Measurements from ENCODE around the gene SCAMP2. TPM values are rescaled to one million over a fixed set of nuclear protein-coding genes. Genes with fewer than 3 reads are reported as not detected.

SCAMP2 gene
- total RNA-seq, 4 donors from 2014 or later, result 55.5 to 99.4 (median 63.7) TPM

- ATAC-seq (ENCODE audit: low FRiP score) (no peak), DNase-seq (ENCODE audit: low spot score) (no peak)
- TF ChIP-seq CTCF (IDR thresholded peaks at IDR 0.05), result no peak
Measured at GRCh38 chr15:74863239-74864056, 9.7 kb downstream of the SCAMP2 start.

GRCh38 chr15:74858369-74858740 lies 14.8 kb downstream of the SCAMP2 start:
- ATAC-seq (ENCODE audit: low FRiP score) (no peak), DNase-seq (ENCODE audit: low spot score) (no peak)
- no peak for TF ChIP-seq CTCF (IDR thresholded peaks at IDR 0.05)

GRCh38 chr15:74857671-74858368 lies 15.3 kb downstream of the SCAMP2 start:
- TF ChIP-seq CTCF (IDR thresholded peaks at IDR 0.05), result no peak
- ATAC-seq (ENCODE audit: low FRiP score), result no peak
- no peak for DNase-seq (ENCODE audit: low spot score)

GRCh38 chr15:74857082-74857655 lies 16.0 kb downstream of the SCAMP2 start:
- DNase-seq (ENCODE audit: low spot score), result no peak
- TF ChIP-seq CTCF (IDR thresholded peaks at IDR 0.05), result no peak
- no peak for ATAC-seq (ENCODE audit: low FRiP score)

- no peak for DNase-seq (ENCODE audit: low spot score)
- no peak for ATAC-seq (ENCODE audit: low FRiP score)
- no peak for TF ChIP-seq CTCF (IDR thresholded peaks at IDR 0.05)
Measured at GRCh38 chr15:74856537-74856936, 16.6 kb downstream of the SCAMP2 start.

GRCh38 chr15:74855857-74856256 lies 17.3 kb downstream of the SCAMP2 start:
- ATAC-seq (ENCODE audit: low FRiP score), result no peak
- TF ChIP-seq CTCF (IDR thresholded peaks at IDR 0.05), result no peak
- no peak for DNase-seq (ENCODE audit: low spot score)

Data from omental fat pad (tissue), 4 donors.